SU-DHL-6 (cell line): ENCODE measurements around the gene PLAC1.

Experiments used
- H2AFZ ChIP-seq: fragments of 200-600 bp; sonication (generic); 2 replicates; pipeline ENCODE4 v1.6.1; 2014; ENCODE audit warnings: low read depth, mild to moderate bottlenecking, moderate library complexity, mixed read lengths, antibody characterized with exemption, low read length; ENCODE audit not compliant: severe bottlenecking
- H3F3A ChIP-seq: fragments of 200-600 bp; shearing (Covaris generic); 2 replicates; pipeline ENCODE4 v1.6.0; 2016; ENCODE audit warnings: antibody characterized with exemption, mild to moderate bottlenecking; ENCODE audit not compliant: insufficient read depth
- H3K27ac ChIP-seq: fragments of 200-600 bp; sonication (generic); 2 replicates; pipeline ENCODE4 v1.5.1; 2016; ENCODE audit warnings: low read depth, mild to moderate bottlenecking, low read length, moderate library complexity, mixed read lengths
- H3K27me3 ChIP-seq: fragments of 200-600 bp; sonication (generic), shearing (Covaris generic); 2 replicates; pipeline ENCODE4 v1.6.0; 2014; ENCODE audit warnings: mild to moderate bottlenecking, low read length
- H3K36me3 ChIP-seq: fragments of 200-600 bp; sonication (generic); 2 replicates; pipeline ENCODE4 v1.6.1; 2014; ENCODE audit warnings: mild to moderate bottlenecking, low read length, mixed read lengths
- H3K4me2 ChIP-seq: fragments of 300-600, 200-600 bp; shearing (Covaris generic), sonication (generic); 2 replicates; pipeline ENCODE4 v1.6.0; 2014; ENCODE audit warnings: low read length, low read depth, mild to moderate bottlenecking; ENCODE audit not compliant: poor library complexity, severe bottlenecking
- H3K4me3 ChIP-seq: fragments of 200-600 bp; sonication (generic); 2 replicates; pipeline ENCODE4 v1.5.1; 2014; ENCODE audit warnings: antibody characterized with exemption, low read length, mild to moderate bottlenecking, mixed read lengths; ENCODE audit not compliant: insufficient read depth, poor library complexity, severe bottlenecking
- H3K79me2 ChIP-seq: fragments of 200-600 bp; sonication (generic); 2 replicates; pipeline ENCODE4 v1.6.1; 2014; ENCODE audit warnings: mild to moderate bottlenecking, low read length, moderate library complexity; ENCODE audit not compliant: insufficient read depth
- H3K9ac ChIP-seq: fragments of 200-600 bp; sonication (generic); 2 replicates; pipeline ENCODE4 v1.7.0; 2014; ENCODE audit warnings: mild to moderate bottlenecking, low read length
- H3K9me2 ChIP-seq: fragments of 200-600 bp; sonication (generic); replicated peaks from 2 replicates; pipeline ENCODE4 v1.6.1; 2014; ENCODE audit warnings: low read length; ENCODE audit not compliant: insufficient read depth
- H3K9me3 ChIP-seq: fragments of 200-600 bp; sonication (generic); 2 replicates; pipeline ENCODE4 v1.6.1; 2014; ENCODE audit warnings: low read length, mixed read lengths; ENCODE audit not compliant: insufficient read depth
- H4K20me1 ChIP-seq: fragments of 200-600 bp; sonication (generic); 2 replicates; pipeline ENCODE4 v1.6.1; 2014; ENCODE audit warnings: low read depth, mild to moderate bottlenecking, antibody characterized with exemption, low read length, moderate library complexity, mixed read lengths
- EZH2phosphoT487 ChIP-seq: fragments of 200-600 bp; sonication (generic), shearing (Covaris generic); conservative IDR thresholded peaks from 2 replicates; pipeline ENCODE4 v1.6.1; 2018; ENCODE audit warnings: mild to moderate bottlenecking, antibody characterized with exemption, low read length, moderate library complexity, mixed read lengths
- TF ChIP-seq, protein P1 (sequence below): fragments of 200-600 bp; sonication (generic); IDR thresholded peaks from one replicate; pipeline ENCODE4 v1.5.1; 2017; ENCODE audit warnings: antibody characterized with exemption, mild to moderate bottlenecking, low read length, moderate library complexity; ENCODE audit not compliant: insufficient read depth, poor library complexity, severe bottlenecking

Gene PLAC1

DNA sequence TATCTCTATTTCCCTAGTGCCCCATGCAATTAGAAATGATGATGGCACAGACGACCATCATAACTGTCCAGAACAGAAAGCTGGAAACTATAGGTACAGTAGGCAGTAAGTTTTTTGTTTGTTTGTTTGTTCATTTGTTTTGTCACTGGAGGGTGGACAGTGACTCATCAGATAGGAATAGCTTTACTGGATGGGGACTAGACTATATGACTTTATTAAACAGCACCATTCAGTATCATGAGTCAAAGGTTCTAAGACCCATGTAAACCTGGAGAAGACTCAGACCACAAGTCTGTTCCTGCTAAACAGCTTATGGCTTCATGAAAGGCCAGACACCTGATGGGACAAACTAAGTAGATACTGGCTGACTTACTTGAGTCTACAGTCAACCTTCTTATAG lies 38.4 kb downstream of the PLAC1 start:
- H3K79me2 ChIP-seq, result no peaks in the 10 kb centered on the region
- H3K27ac ChIP-seq, result no peak overlapping the region
- H3K4me3 ChIP-seq, result no peak overlapping the region
- H3K36me3 ChIP-seq, result no peaks in the 10 kb centered on the region
- H3K9me3 ChIP-seq, result no peaks in the 10 kb centered on the region
- H4K20me1 ChIP-seq, result no peaks in the 10 kb centered on the region
- H3F3A ChIP-seq, result no peaks in the 10 kb centered on the region
- H3K4me2 ChIP-seq, result no peak overlapping the region
- no peaks in the 10 kb centered on the region for H3K27me3 ChIP-seq
- H2AFZ ChIP-seq, result no peak overlapping the region
- no peak overlapping the region for H3K9ac ChIP-seq
- H3K9me2 ChIP-seq, result no peaks in the 10 kb centered on the region
- no peak for TF ChIP-seq EZH2phosphoT487
- TF ChIP-seq, protein P1, sequence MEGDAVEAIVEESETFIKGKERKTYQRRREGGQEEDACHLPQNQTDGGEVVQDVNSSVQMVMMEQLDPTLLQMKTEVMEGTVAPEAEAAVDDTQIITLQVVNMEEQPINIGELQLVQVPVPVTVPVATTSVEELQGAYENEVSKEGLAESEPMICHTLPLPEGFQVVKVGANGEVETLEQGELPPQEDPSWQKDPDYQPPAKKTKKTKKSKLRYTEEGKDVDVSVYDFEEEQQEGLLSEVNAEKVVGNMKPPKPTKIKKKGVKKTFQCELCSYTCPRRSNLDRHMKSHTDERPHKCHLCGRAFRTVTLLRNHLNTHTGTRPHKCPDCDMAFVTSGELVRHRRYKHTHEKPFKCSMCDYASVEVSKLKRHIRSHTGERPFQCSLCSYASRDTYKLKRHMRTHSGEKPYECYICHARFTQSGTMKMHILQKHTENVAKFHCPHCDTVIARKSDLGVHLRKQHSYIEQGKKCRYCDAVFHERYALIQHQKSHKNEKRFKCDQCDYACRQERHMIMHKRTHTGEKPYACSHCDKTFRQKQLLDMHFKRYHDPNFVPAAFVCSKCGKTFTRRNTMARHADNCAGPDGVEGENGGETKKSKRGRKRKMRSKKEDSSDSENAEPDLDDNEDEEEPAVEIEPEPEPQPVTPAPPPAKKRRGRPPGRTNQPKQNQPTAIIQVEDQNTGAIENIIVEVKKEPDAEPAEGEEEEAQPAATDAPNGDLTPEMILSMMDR, result no peak

DNA sequence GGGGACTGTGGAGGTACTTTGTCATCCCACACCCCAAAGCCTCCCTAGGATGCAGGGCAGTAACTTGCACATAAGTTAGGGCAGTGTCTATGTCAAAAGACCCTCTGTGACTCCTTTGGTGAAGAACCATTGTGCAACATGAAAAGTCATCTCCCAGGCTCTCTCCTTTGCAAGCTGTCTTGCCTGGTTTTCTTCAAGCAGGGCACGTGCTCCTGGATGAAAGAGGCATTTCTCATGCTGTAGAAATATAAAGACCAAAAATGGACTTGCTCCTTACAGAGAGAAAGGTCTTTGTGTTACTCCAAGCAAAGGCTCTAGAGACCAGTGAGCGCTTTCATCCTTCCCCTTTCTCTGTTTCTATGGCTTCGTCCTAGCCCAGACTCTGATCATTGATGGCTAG lies 44.9 kb downstream of the PLAC1 start:
- H3K4me3 ChIP-seq, result no peak overlapping the region
- H3K9me3 ChIP-seq, result no peaks in the 10 kb centered on the region
- no peaks in the 10 kb centered on the region for H3K36me3 ChIP-seq
- H2AFZ ChIP-seq, result no peak overlapping the region
- H3K9me2 ChIP-seq, result no peaks in the 10 kb centered on the region
- no peaks in the 10 kb centered on the region for H4K20me1 ChIP-seq
- H3K4me2 ChIP-seq, result no peak overlapping the region
- H3K27me3 ChIP-seq, result no peaks in the 10 kb centered on the region
- TF ChIP-seq, protein P1, result no peak
- TF ChIP-seq EZH2phosphoT487, result no peak
- no peaks in the 10 kb centered on the region for H3F3A ChIP-seq
- no peak overlapping the region for H3K9ac ChIP-seq
- no peaks in the 10 kb centered on the region for H3K79me2 ChIP-seq
- H3K27ac ChIP-seq, result no peak overlapping the region

DNA sequence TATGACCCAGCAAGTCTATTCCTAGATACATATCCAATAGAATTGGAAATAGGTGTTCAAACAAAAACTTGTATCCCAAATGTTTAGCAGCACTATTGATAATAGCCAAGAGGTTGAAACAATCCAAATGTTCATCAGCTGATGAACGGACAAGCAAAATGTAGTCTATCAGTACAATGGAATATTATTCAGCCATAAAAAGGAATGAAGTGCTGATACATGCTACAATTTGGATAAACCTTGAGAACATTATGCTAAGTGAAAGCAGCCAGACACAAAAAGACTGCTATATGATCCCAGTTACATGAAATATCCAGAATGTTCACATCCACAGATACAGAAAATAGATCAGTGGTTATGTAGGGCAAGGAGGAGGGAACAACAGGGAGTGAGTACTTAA lies 50.1 kb downstream of the PLAC1 start:
- H3F3A ChIP-seq, result no peaks in the 10 kb centered on the region
- no peak overlapping the region for H3K9ac ChIP-seq
- no peak for TF ChIP-seq EZH2phosphoT487
- TF ChIP-seq, protein P1, result no peak
- no peaks in the 10 kb centered on the region for H3K27me3 ChIP-seq
- H3K4me3 ChIP-seq, result no peak overlapping the region
- no peak overlapping the region for H3K4me2 ChIP-seq
- no peaks in the 10 kb centered on the region for H3K9me2 ChIP-seq
- H3K27ac ChIP-seq, result no peak overlapping the region
- no peaks in the 10 kb centered on the region for H3K79me2 ChIP-seq
- no peak overlapping the region for H2AFZ ChIP-seq
- H3K9me3 ChIP-seq, result no peaks in the 10 kb centered on the region
- no peaks in the 10 kb centered on the region for H4K20me1 ChIP-seq
- no peaks in the 10 kb centered on the region for H3K36me3 ChIP-seq

DNA sequence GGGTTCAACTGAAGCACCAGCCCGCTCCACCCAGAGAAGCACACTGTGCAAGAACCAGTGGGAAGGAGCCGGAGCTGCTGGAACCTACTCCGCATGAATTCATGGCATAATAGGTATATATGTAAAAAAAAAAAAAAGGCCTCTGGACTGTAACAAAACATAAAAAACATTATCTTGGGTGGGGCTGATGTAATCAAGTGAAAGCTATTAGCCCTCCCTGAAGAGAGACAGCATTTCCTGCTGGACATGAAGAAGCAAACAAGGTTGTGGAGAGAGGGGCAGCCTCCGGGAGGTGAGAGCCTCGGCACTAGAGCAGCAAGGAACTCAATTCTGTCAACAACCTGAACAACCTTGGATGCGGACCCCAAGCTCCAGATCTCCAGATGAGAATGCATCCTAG lies 50.7 kb downstream of the PLAC1 start:
- Histone ChIP-seq H4K20me1 (no peaks in the 10 kb centered on the region), H2AFZ (no peak overlapping the region), H3K9me2 (no peaks in the 10 kb centered on the region), H3K9ac (no peak overlapping the region), H3K36me3 (no peaks in the 10 kb centered on the region), H3K4me3 (no peak overlapping the region), H3K79me2 (no peaks in the 10 kb centered on the region), H3K27me3 (no peaks in the 10 kb centered on the region), H3K27ac (no peak overlapping the region), H3K4me2 (no peak overlapping the region), H3K9me3 (no peaks in the 10 kb centered on the region), H3F3A (no peaks in the 10 kb centered on the region)
- TF ChIP-seq EZH2phosphoT487, result no peak
- TF ChIP-seq, protein P1, result no peak
